ENCODE results near the gene CBLIF.
"Not testable (repeated sequence)": the region's sequence is repeated elsewhere in the genome, so short reads cannot be mapped to it uniquely, and the experiment has no call there.

The CBLIF gene

GRCh38 chr11:59829358-59829757, 15.9 kb downstream of the CBLIF start:
- ChIA-PET CTCF (no interaction called here), POLR2A (no interaction called here)
- DNase-seq (ENCODE audit: extremely low spot score): no peak
- no peak for TF ChIP-seq TARDBP (IDR thresholded peaks at IDR 0.05)
- no peak for TF ChIP-seq BHLHE40 (IDR thresholded peaks at IDR 0.05; ENCODE audit: borderline replicate concordance)

- ChIA-PET CTCF (no interaction called here), POLR2A (no interaction called here)
- peak; percentile 45 for DNase-seq (ENCODE audit: extremely low spot score)
- no peak for TF ChIP-seq SP1 (IDR thresholded peaks at IDR 0.05)
Measured at GRCh38 chr11:59822989-59823566, 22.2 kb downstream of the CBLIF start.

GRCh38 chr11:59818572-59818971, 26.7 kb downstream of the CBLIF start:
- TF ChIP-seq SUZ12 (IDR thresholded peaks at IDR 0.05): no peak
- TF ChIP-seq NFRKB (IDR thresholded peaks at IDR 0.05): no peak
- no peak for TF ChIP-seq PKNOX1 (IDR thresholded peaks at IDR 0.05)
- TF ChIP-seq L3MBTL2 (conservative IDR thresholded peaks at IDR 0.05): no peak
- no peak for TF ChIP-seq SP1 (IDR thresholded peaks at IDR 0.05)
- no peak for TF ChIP-seq ARNT (IDR thresholded peaks at IDR 0.05)
- no peak for TF ChIP-seq ZNF384 (IDR thresholded peaks at IDR 0.05)
- TF ChIP-seq LEF1 (IDR thresholded peaks at IDR 0.05; ENCODE audit: borderline replicate concordance): no peak
- TF ChIP-seq BHLHE40 (IDR thresholded peaks at IDR 0.05; ENCODE audit: borderline replicate concordance): no peak
- TF ChIP-seq FOXA1 (IDR thresholded peaks at IDR 0.05): no peak
- TF ChIP-seq ELF4 (IDR thresholded peaks at IDR 0.05): no peak
- no peak for TF ChIP-seq TARDBP (IDR thresholded peaks at IDR 0.05)
- no peak for TF ChIP-seq CTBP1 (IDR thresholded peaks at IDR 0.05; ENCODE audit: borderline replicate concordance)
- CTCF ChIA-PET: no interaction called here
- no peak for DNase-seq (ENCODE audit: extremely low spot score)
- POLR2A ChIA-PET: no interaction called here

- POLR2A ChIA-PET; DNase-seq (ENCODE audit: extremely low spot score): not testable (repeated sequence)
- CTCF ChIA-PET: interaction anchor here (1.1 kb wide), 1 partner anchor 102 kb away, joined by 3 read pairs; no protein-coding TSS in a partner anchor
Measured at GRCh38 chr11:59816434-59816833, 28.9 kb downstream of the CBLIF start.

GRCh38 chr11:59815754-59816153, 29.5 kb downstream of the CBLIF start:
- no peak for TF ChIP-seq PKNOX1 (IDR thresholded peaks at IDR 0.05)
- TF ChIP-seq L3MBTL2 (conservative IDR thresholded peaks at IDR 0.05): no peak
- TF ChIP-seq BHLHE40 (IDR thresholded peaks at IDR 0.05; ENCODE audit: borderline replicate concordance): no peak
- TF ChIP-seq ZNF384 (IDR thresholded peaks at IDR 0.05): no peak
- TF ChIP-seq ELF4 (IDR thresholded peaks at IDR 0.05): no peak
- TF ChIP-seq FOXA1 (IDR thresholded peaks at IDR 0.05): no peak
- TF ChIP-seq ARNT (IDR thresholded peaks at IDR 0.05): no peak
- TF ChIP-seq SUZ12 (IDR thresholded peaks at IDR 0.05): no peak
- no peak for TF ChIP-seq FOXK2 (IDR thresholded peaks at IDR 0.05)
- TF ChIP-seq LEF1 (IDR thresholded peaks at IDR 0.05; ENCODE audit: borderline replicate concordance): no peak
- no peak for TF ChIP-seq CTBP1 (IDR thresholded peaks at IDR 0.05; ENCODE audit: borderline replicate concordance)
- no peak for TF ChIP-seq SP1 (IDR thresholded peaks at IDR 0.05)
- no peak for TF ChIP-seq TARDBP (IDR thresholded peaks at IDR 0.05)
- no peak for TF ChIP-seq NFRKB (IDR thresholded peaks at IDR 0.05)
- TF ChIP-seq FOXM1 (IDR thresholded peaks at IDR 0.05; ENCODE audit: borderline replicate concordance): no peak
- TF ChIP-seq HDGF (IDR thresholded peaks at IDR 0.05; ENCODE audit: borderline replicate concordance): no peak
- DNase-seq (ENCODE audit: extremely low spot score): no peak
- ChIA-PET CTCF (no interaction called here), POLR2A (no interaction called here)

GRCh38 chr11:59814021-59814420, 31.3 kb downstream of the CBLIF start:
- ChIA-PET CTCF (interaction anchor here (0.6 kb wide), 1 partner anchor 105 kb away, joined by 3 read pairs; no protein-coding TSS in a partner anchor), POLR2A (no interaction called here)
- DNase-seq (ENCODE audit: extremely low spot score): no peak
- TF ChIP-seq FOXM1 (IDR thresholded peaks at IDR 0.05; ENCODE audit: borderline replicate concordance) (no peak), BHLHE40 (IDR thresholded peaks at IDR 0.05; ENCODE audit: borderline replicate concordance) (no peak), L3MBTL2 (conservative IDR thresholded peaks at IDR 0.05) (no peak), FOXK2 (IDR thresholded peaks at IDR 0.05) (no peak), ELF4 (IDR thresholded peaks at IDR 0.05) (no peak), HDGF (IDR thresholded peaks at IDR 0.05; ENCODE audit: borderline replicate concordance) (no peak), FOXA1 (IDR thresholded peaks at IDR 0.05) (no peak), SP1 (IDR thresholded peaks at IDR 0.05) (no peak)

- POLR2A ChIA-PET: no interaction called here
Measured at GRCh38 chr11:59813364-59813763, 31.9 kb downstream of the CBLIF start.

GRCh38 chr11:59812220-59812619, 33.1 kb downstream of the CBLIF start:
- TF ChIP-seq ELF4 (IDR thresholded peaks at IDR 0.05) (no peak), LEF1 (IDR thresholded peaks at IDR 0.05; ENCODE audit: borderline replicate concordance) (no peak), ZNF384 (IDR thresholded peaks at IDR 0.05) (no peak), SP1 (IDR thresholded peaks at IDR 0.05) (no peak), L3MBTL2 (conservative IDR thresholded peaks at IDR 0.05) (no peak)
- CTCF ChIA-PET: no interaction called here
- POLR2A ChIA-PET: no interaction called here

More at GRCh38 chr11:59813364-59813763, 31.9 kb downstream of the CBLIF start:
- TF ChIP-seq FOXM1 (IDR thresholded peaks at IDR 0.05; ENCODE audit: borderline replicate concordance) (no peak), HDGF (IDR thresholded peaks at IDR 0.05; ENCODE audit: borderline replicate concordance) (no peak), BHLHE40 (IDR thresholded peaks at IDR 0.05; ENCODE audit: borderline replicate concordance) (no peak), CTBP1 (IDR thresholded peaks at IDR 0.05; ENCODE audit: borderline replicate concordance) (no peak), SUZ12 (IDR thresholded peaks at IDR 0.05) (no peak)
- CTCF ChIA-PET: interaction anchor here (0.6 kb wide), 1 partner anchor 105 kb away, joined by 3 read pairs; no protein-coding TSS in a partner anchor
- DNase-seq (ENCODE audit: extremely low spot score): no peak

More at GRCh38 chr11:59812220-59812619, 33.1 kb downstream of the CBLIF start:
- no peak for DNase-seq (ENCODE audit: extremely low spot score)

Data from HEK293T (cell line).